Measurements from ENCODE around the gene SLC6A6.

DNA sequence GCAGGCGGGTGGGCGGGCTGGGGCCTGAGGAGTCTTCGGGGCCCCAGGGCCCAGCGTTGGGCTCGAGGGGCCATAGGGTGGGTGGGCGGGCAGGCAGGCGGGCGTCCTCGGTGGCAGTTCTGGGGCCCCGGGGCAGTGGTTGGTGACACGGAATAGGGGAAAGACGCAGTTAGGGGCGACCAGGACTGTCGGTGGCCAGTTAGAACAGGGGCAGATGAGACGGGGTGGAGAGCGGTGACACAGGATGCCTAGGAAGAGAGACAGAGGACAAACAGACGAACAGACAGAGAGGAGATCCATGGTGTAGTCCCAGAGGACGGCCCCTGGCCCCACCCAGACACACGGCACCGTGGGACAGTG, 101.3 kb downstream of the SLC6A6 start:
- TF ChIP-seq, protein P1, sequence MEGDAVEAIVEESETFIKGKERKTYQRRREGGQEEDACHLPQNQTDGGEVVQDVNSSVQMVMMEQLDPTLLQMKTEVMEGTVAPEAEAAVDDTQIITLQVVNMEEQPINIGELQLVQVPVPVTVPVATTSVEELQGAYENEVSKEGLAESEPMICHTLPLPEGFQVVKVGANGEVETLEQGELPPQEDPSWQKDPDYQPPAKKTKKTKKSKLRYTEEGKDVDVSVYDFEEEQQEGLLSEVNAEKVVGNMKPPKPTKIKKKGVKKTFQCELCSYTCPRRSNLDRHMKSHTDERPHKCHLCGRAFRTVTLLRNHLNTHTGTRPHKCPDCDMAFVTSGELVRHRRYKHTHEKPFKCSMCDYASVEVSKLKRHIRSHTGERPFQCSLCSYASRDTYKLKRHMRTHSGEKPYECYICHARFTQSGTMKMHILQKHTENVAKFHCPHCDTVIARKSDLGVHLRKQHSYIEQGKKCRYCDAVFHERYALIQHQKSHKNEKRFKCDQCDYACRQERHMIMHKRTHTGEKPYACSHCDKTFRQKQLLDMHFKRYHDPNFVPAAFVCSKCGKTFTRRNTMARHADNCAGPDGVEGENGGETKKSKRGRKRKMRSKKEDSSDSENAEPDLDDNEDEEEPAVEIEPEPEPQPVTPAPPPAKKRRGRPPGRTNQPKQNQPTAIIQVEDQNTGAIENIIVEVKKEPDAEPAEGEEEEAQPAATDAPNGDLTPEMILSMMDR (IDR thresholded peaks at IDR 0.05), result no peak
- TF ChIP-seq POLR2A (IDR thresholded peaks at IDR 0.05), result no peak
